Ascending aorta (tissue), 2 donors: ENCODE results near the gene CCDC185. TPM values are rescaled to one million over a fixed set of nuclear protein-coding genes. Genes with fewer than 3 reads are reported as not detected.
"Not testable (repeated sequence)": the region's sequence is repeated elsewhere in the genome, so short reads cannot be mapped to it uniquely, and the experiment has no call there.

Experiments
- DNase-seq, 2 donors: peaks; one replicate each; pipeline ENCODE4 v3.0.0-alpha.2; 2019; ENCODE audit warnings: low spot score in 2 of 2
- H3K27ac ChIP-seq, 2 donors: fragments of 200-600 bp; sonication (generic); one replicate each; pipeline ENCODE4 v1.5.1; 2016 to 2017; ENCODE audit warnings: mild to moderate bottlenecking in 1 of 2
- H3K27me3 ChIP-seq: fragments of 200-600 bp; sonication (generic); one replicate; pipeline ENCODE4 v1.5.1; 2017
- H3K36me3 ChIP-seq, 2 donors: fragments of 200-600 bp; sonication (generic); one replicate each; pipeline ENCODE4 v1.5.1; 2016
- H3K4me1 ChIP-seq, 2 donors: fragments of 200-600 bp; sonication (generic); one replicate each; pipeline ENCODE4 v1.5.1; 2016 to 2017; ENCODE audit warnings: mild to moderate bottlenecking in 1 of 2
- H3K4me3 ChIP-seq, 2 donors: fragments of 200-600 bp; sonication (generic); one replicate each; pipeline ENCODE4 v1.5.1; 2016 to 2017; ENCODE audit warnings: mild to moderate bottlenecking in 1 of 2
- H3K9me3 ChIP-seq, 2 donors: fragments of 200-600 bp; sonication (generic); one replicate each; pipeline ENCODE4 v1.5.1; 2016
- CTCF ChIP-seq, 3 experiments: fragments of 200-600 bp in 2 of 3; fragments of 450-650 bp in 1 of 3; sonication (generic) in 2 of 3; IDR thresholded peaks; one replicate each; pipeline ENCODE4 v1.5.1; 2016 to 2019; ENCODE audit warnings: antibody characterized with exemption in 3 of 3, mild to moderate bottlenecking in 1 of 3, moderate library complexity in 1 of 3
- intact Hi-C: fragments of 100-400 bp; cut with DNase I; formaldehyde crosslinking; loops from one replicate; pipeline ENCODE4 v1.15.1; 2023
- total RNA-seq: library from RNA; depleted of rRNA; stranded (reverse); fragments of >200 nt; gene quantifications from one replicate; pipeline ENCODE4 v1.1.0, GENCODE V29; 2016

Gene CCDC185
- total RNA-seq, 1 donor from 2014 or later, result not detected

DNA sequence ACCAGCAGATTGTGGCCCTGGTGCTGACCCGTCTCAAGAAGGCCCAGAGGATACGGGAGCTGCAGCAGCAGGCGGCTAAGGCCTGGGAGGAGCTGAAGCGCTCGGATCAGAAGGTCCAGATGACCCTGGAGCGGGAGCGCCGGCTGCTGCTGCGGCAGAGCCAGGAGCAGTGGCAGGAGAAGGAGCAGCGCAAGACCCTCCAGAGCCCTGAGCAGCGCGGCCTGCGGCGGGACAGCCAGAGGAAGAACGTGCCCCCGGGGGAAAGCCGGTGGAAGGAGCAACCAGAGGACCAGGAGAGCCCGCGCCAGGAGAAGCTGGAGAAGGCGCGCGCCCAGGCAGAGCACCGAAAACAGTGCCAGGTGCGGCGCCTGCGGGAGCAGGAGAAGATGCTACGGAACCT lies 1.0 kb downstream of the CCDC185 start:
- Histone ChIP-seq H3K27me3 (no peaks in the 10 kb centered on the region), H3K27ac (no peak overlapping the region), H3K36me3 (no peaks in the 10 kb centered on the region), H3K9me3 (no peaks in the 10 kb centered on the region), H3K4me1 (peaks cover 0 to 6% of the 10 kb centered on the region in 2 donors), H3K4me3 (no peak overlapping the region)
- DNase-seq, result no peak
- intact Hi-C loops, result no loop called here
- TF ChIP-seq CTCF (IDR thresholded peaks at IDR 0.05), result no peak

- Histone ChIP-seq H3K4me3 (no peak overlapping the region), H3K4me1 (peaks cover 0 to 6% of the 10 kb centered on the region in 2 donors), H3K27me3 (no peaks in the 10 kb centered on the region), H3K9me3 (no peaks in the 10 kb centered on the region), H3K27ac (no peak overlapping the region), H3K36me3 (no peaks in the 10 kb centered on the region)
- no peak for DNase-seq
- TF ChIP-seq CTCF (IDR thresholded peaks at IDR 0.05), result no peak
- intact Hi-C loops, result no loop called here
Measured at GRCh38 chr1:223394706-223395105, 1.5 kb downstream of the CCDC185 start.

DNA sequence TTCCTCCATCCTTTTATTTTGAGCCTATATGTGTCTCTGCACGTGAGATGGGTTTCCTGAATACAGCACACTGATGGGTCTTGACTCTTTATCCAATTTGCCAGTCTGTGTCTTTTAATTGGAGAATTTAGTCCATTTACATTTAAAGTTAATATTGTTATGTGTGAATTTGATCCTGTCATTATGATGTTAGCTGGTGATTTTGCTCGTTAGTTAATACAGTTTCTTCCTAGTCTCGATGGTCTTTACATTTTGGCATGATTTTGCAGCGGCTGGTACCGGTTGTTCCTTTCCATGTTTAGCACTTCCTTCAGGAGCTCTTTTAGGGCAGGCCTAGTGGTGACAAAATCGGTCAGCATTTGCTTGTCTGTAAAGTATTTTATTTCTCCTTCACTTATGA lies 6.2 kb downstream of the CCDC185 start:
- H3K27ac ChIP-seq, H3K36me3 ChIP-seq, H3K4me3 ChIP-seq, H3K4me1 ChIP-seq, H3K27me3 ChIP-seq, DNase-seq, intact Hi-C loops, H3K9me3 ChIP-seq: not testable (repeated sequence)

GRCh38 chr1:223401873-223402789 lies 8.9 kb downstream of the CCDC185 start:
- TF ChIP-seq CTCF (IDR thresholded peaks at IDR 0.05), result no peak
- Histone ChIP-seq H3K27me3 (no peaks in the 10 kb centered on the region), H3K27ac (no peak overlapping the region), H3K4me1 (no peaks in the 10 kb centered on the region), H3K36me3 (no peaks in the 10 kb centered on the region), H3K4me3 (no peak overlapping the region), H3K9me3 (no peaks in the 10 kb centered on the region)
- no peak for DNase-seq
- intact Hi-C loops, result no loop called here

GRCh38 chr1:223402790-223403142 lies 9.6 kb downstream of the CCDC185 start:
- TF ChIP-seq CTCF (IDR thresholded peaks at IDR 0.05), result no peak
- no peak for DNase-seq
- no peak overlapping the region for H3K27ac ChIP-seq
- no peak overlapping the region for H3K4me3 ChIP-seq
- H3K27me3 ChIP-seq, result no peaks in the 10 kb centered on the region
- intact Hi-C loops, result no loop called here
- no peaks in the 10 kb centered on the region for H3K4me1 ChIP-seq
- no peaks in the 10 kb centered on the region for H3K36me3 ChIP-seq
- H3K9me3 ChIP-seq, result no peaks in the 10 kb centered on the region

- intact Hi-C loops, result no loop called here
- no peaks in the 10 kb centered on the region for H3K36me3 ChIP-seq
- no peak for TF ChIP-seq CTCF (IDR thresholded peaks at IDR 0.05)
- no peaks in the 10 kb centered on the region for H3K4me1 ChIP-seq
- H3K27ac ChIP-seq, result no peak overlapping the region
- no peak overlapping the region for H3K4me3 ChIP-seq
- no peaks in the 10 kb centered on the region for H3K9me3 ChIP-seq
- DNase-seq, result no peak
- H3K27me3 ChIP-seq, result no peaks in the 10 kb centered on the region
Measured at GRCh38 chr1:223403184-223403815, 10.1 kb downstream of the CCDC185 start.
